Measurements from ENCODE around the gene TMEM259.

Gene TMEM259

GRCh38 chr19:961866-962620 lies 58.9 kb downstream of the TMEM259 start:
- in situ Hi-C loops (cut with HindIII; ENCODE audit: low sequenced_read_pairs): no loop called here
- no peak overlapping the region for H3K4me3 ChIP-seq (ENCODE audit: low read depth, low read length)

GRCh38 chr19:960601-960938 lies 60.4 kb downstream of the TMEM259 start:
- no peak for DNase-seq (ENCODE audit: low read depth)
- H3K4me3 ChIP-seq (ENCODE audit: low read depth, low read length): no peak overlapping the region
- no peak for TF ChIP-seq CTCF (IDR thresholded peaks at IDR 0.05; ENCODE audit: low read depth, low read length, missing control alignments)
- in situ Hi-C loops (cut with HindIII; ENCODE audit: low sequenced_read_pairs): no loop called here

More at GRCh38 chr19:961866-962620, 58.9 kb downstream of the TMEM259 start:
- no peak for TF ChIP-seq CTCF (IDR thresholded peaks at IDR 0.05; ENCODE audit: low read depth, low read length, missing control alignments)
- no peak for DNase-seq (ENCODE audit: low read depth)

GRCh38 chr19:960020-960419 lies 60.9 kb downstream of the TMEM259 start:
- no peak for TF ChIP-seq CTCF (IDR thresholded peaks at IDR 0.05; ENCODE audit: low read depth, low read length, missing control alignments)
- no peak for DNase-seq (ENCODE audit: low read depth)
- in situ Hi-C loops (cut with HindIII; ENCODE audit: low sequenced_read_pairs): no loop called here
- no peak overlapping the region for H3K4me3 ChIP-seq (ENCODE audit: low read depth, low read length)
